Progenitor cell of endocrine pancreas (in vitro differentiated cells): ENCODE results near the gene NIPSNAP3A. TPM values are rescaled to one million over a fixed set of nuclear protein-coding genes. Genes with fewer than 3 reads are reported as not detected.
"Not testable (repeated sequence)": the region's sequence is repeated elsewhere in the genome, so short reads cannot be mapped to it uniquely, and the experiment has no call there.

ENCODE experiments used
- DNase-seq: peaks from one replicate; pipeline ENCODE4 v3.0.0; 2021; ENCODE audit warnings: low spot score; ENCODE audit not compliant: unreplicated experiment
- H3K27ac Mint-ChIP-seq: 2 replicates; pipeline ENCODE4 v1.8.0; 2021; ENCODE audit warnings: mild to moderate bottlenecking, moderate library complexity, mixed read lengths
- H3K27me3 Mint-ChIP-seq: 2 replicates; pipeline ENCODE4 v1.8.0; 2021; ENCODE audit warnings: mixed read lengths
- H3K36me3 Mint-ChIP-seq: 2 replicates; pipeline ENCODE4 v1.8.0; 2022; ENCODE audit warnings: mixed read lengths; ENCODE audit not compliant: insufficient read depth
- H3K4me1 Mint-ChIP-seq: 2 replicates; pipeline ENCODE4 v1.8.0; 2021; ENCODE audit warnings: low read depth, mixed read lengths
- H3K4me3 Mint-ChIP-seq: 2 replicates; pipeline ENCODE4 v1.8.0; 2021; ENCODE audit warnings: low read depth, mild to moderate bottlenecking, moderate library complexity, mixed read lengths
- H3K9me3 Mint-ChIP-seq: 2 replicates; pipeline ENCODE4 v1.8.0; 2021; ENCODE audit warnings: low read depth, mixed read lengths
- long read RNA-seq: library from polyadenylated mRNA; unstranded; transcript quantifications from one replicate; pipeline ENCODE4 v2.0.0, GENCODE V29; 2020
- total RNA-seq: library from RNA; stranded (reverse); gene quantifications from 2 replicates; pipeline ENCODE4 v1.2.1, GENCODE V29; 2021
- TF ChIP-seq, protein P1 (sequence below): fragments of 200-600 bp; sonication (generic); IDR thresholded peaks from one replicate; pipeline ENCODE4 v1.5.0; 2021; ENCODE audit warnings: antibody characterized with exemption, mild to moderate bottlenecking; ENCODE audit not compliant: unreplicated experiment

NIPSNAP3A gene
- total RNA-seq = 25.1 and 26.4 TPM in 2 replicates
- long read RNA-seq, transcript NIPSNAP3A-201 (6 exons, 1,633 nt) = major isoform, 136 of 142 reads
- long read RNA-seq, partial matches to known transcripts = 2 of 142 reads
- long read RNA-seq, other reads (novel, unspliced or antisense) = 4 of 142 reads

DNA sequence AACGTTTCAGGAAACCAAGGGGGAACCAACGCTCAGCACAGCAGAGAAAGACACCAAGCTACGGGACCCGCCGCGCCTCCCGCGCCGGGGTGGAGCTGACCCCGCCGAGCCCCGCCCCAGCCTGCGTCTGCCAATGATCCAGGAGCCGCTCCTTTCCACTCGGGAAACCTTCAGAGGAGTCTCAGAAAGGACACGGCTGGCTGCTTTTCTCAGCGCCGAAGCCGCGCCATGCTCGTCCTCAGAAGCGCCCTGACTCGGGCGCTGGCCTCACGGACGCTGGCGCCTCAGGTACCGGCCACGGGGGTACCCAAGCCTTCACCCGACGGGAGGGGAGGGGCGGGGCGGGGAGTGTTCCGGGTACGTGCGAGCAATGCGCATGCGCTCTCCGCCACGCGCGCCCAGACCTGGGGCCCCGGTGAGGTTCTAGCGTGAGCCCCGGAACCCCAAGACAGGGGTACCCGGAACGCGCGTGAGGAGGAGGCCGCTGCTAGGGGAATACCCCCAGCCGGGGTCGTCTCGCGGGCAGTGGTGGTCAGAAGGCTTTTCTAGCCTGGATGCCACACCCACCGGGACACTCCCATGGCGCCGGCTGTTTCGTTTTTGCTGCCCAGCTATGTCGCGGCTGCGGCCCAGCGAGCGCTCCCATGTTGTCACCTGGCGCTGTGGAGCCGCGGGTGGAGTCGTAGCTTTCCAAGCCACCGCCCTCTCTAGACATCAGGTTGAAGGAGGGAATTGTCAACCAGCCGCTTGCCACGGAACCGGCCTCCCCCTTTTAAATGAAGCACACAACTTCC is at the start of gene NIPSNAP3A:
TSS of gene NIPSNAP3A (plus strand) at position 119 of the 794 bp plus-strand sequence. CDS start at position 229, 110 bp downstream.
- Mint-ChIP-seq H3K4me1 (peaks cover 26% of the 10 kb centered on the region), H3K27ac (peak within 1 kb of the TSS; percentile 98), H3K4me3 (peak within 1 kb of the TSS; percentile 93), H3K9me3 (no peaks in the 10 kb centered on the region), H3K36me3 (no peaks in the 10 kb centered on the region), H3K27me3 (no peaks in the 10 kb centered on the region)
- TF ChIP-seq, protein P1, sequence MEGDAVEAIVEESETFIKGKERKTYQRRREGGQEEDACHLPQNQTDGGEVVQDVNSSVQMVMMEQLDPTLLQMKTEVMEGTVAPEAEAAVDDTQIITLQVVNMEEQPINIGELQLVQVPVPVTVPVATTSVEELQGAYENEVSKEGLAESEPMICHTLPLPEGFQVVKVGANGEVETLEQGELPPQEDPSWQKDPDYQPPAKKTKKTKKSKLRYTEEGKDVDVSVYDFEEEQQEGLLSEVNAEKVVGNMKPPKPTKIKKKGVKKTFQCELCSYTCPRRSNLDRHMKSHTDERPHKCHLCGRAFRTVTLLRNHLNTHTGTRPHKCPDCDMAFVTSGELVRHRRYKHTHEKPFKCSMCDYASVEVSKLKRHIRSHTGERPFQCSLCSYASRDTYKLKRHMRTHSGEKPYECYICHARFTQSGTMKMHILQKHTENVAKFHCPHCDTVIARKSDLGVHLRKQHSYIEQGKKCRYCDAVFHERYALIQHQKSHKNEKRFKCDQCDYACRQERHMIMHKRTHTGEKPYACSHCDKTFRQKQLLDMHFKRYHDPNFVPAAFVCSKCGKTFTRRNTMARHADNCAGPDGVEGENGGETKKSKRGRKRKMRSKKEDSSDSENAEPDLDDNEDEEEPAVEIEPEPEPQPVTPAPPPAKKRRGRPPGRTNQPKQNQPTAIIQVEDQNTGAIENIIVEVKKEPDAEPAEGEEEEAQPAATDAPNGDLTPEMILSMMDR = no peak
- DNase-seq = peak; percentile 63

DNA sequence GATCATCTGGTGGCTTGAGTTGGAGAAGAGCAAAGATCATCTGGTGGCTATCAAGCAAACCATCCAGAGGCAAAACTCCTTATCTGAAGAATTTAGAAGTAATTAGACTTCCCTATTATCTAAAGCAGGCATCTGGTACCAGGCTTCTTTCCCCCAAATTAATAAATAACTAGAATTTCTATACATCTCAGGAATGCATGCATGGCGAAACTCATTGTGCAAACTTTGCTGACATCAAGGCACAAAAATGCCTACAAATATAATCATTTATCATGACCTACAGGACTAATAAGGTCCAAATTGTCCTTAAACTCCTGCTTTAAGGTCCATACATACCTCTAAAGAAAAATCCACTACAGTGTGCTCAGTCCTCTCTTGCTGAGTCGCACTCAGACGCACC is 47.2 kb upstream of the NIPSNAP3A start:
- Mint-ChIP-seq H3K27ac (no peak overlapping the region), H3K4me1 (peaks cover 15% of the 10 kb centered on the region), H3K9me3 (peaks cover 7% of the 10 kb centered on the region), H3K4me3 (no peak overlapping the region), H3K36me3 (peaks cover under 1% of the 10 kb centered on the region), H3K27me3 (peaks cover 2% of the 10 kb centered on the region)
- TF ChIP-seq, protein P1 = no peak
- DNase-seq = no peak

DNA sequence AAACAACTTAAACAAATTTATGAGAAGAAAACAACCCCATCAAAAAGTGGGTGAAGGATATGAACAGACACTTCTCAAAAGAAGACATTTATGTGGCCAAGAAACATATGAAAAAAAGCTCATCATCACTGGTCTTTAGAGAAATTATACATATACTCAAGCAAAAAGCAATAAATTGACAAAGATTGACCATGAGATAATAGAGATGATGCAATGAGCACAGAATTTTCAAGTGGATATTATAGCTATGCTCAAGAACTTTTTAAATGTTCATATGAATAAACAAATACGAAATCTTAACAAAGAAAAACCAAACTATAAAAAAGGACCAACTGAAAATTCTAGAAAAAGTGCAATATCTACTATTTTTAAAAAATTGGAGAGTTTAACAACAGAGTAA is 38.7 kb upstream of the NIPSNAP3A start:
- not testable (repeated sequence) for H3K27ac Mint-ChIP-seq, H3K27me3 Mint-ChIP-seq, H3K4me3 Mint-ChIP-seq, DNase-seq, H3K36me3 Mint-ChIP-seq, H3K4me1 Mint-ChIP-seq
- H3K9me3 Mint-ChIP-seq = peaks cover 29% of the 10 kb centered on the region

DNA sequence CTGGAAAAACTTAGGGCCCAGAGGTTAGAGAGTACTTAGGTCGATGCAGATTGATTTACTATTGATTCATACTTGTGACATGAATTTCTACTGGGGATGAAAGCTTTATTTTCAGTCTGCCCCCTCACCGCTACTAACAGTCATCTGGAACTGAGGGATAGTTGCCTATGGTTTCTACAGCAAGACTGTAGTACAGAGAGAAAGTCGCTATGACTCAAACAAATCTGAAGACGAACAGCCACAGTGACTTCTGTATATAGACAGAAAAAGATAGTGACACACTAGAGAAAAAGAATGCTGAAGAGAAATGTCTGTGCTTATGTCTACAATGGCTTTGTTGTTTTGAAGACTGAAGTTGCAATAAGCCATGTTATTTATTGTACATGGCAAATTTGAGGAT is 35.9 kb upstream of the NIPSNAP3A start:
- no peaks in the 10 kb centered on the region for H3K4me1 Mint-ChIP-seq
- TF ChIP-seq, protein P1 = no peak
- DNase-seq = no peak
- no peaks in the 10 kb centered on the region for H3K27me3 Mint-ChIP-seq
- H3K4me3 Mint-ChIP-seq = no peak overlapping the region
- no peak overlapping the region for H3K27ac Mint-ChIP-seq
- peaks cover 12% of the 10 kb centered on the region for H3K9me3 Mint-ChIP-seq
- no peaks in the 10 kb centered on the region for H3K36me3 Mint-ChIP-seq

DNA sequence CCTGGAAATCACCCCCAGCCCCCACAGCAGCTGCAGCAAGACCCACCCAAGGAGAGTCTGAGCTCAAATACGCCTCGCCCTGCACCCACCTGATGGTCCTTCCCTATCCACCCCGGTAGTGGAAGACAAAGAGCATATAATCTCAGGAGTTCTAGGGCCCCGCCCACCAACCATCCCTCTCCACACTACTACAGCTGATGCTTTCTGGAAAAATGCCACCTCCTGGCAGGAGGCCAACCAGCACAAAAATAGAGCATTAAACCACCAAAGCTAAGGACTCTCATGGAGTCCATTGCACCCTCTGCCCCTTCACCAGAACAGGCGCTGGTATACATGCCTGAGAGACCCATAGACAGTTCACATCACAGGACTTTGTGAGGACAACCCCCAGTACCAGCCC is 22.5 kb upstream of the NIPSNAP3A start:
- Mint-ChIP-seq H3K4me3 (no peak overlapping the region), H3K27ac (no peak overlapping the region), H3K36me3 (peaks cover 3% of the 10 kb centered on the region), H3K27me3 (no peaks in the 10 kb centered on the region), H3K9me3 (peaks cover 20% of the 10 kb centered on the region), H3K4me1 (no peaks in the 10 kb centered on the region)
- TF ChIP-seq, protein P1 = no peak
- no peak for DNase-seq
